NCI-H1417 treated with DMSO at 0.1 percent for 48 hours (cell line): ENCODE data around the gene EHD3.
"Not testable (repeated sequence)": the region's sequence is repeated elsewhere in the genome, so short reads cannot be mapped to it uniquely, and the experiment has no call there.

Source experiments
- DNase-seq: peaks from one replicate; lab custom pipeline; 2025; lab: John Stamatoyannopoulos, UW

The EHD3 gene

GRCh38 chr2:31256611-31257382 lies 22.8 kb downstream of the EHD3 start:
- DNase-seq: no peak

- no peak for DNase-seq
Measured at GRCh38 chr2:31258351-31258750, 24.4 kb downstream of the EHD3 start.

GRCh38 chr2:31259075-31259474 lies 25.1 kb downstream of the EHD3 start:
- DNase-seq: no peak

GRCh38 chr2:31260870-31261269 lies 26.9 kb downstream of the EHD3 start:
- no peak for DNase-seq

- no peak for DNase-seq
Measured at GRCh38 chr2:31263636-31264190, 29.8 kb downstream of the EHD3 start.

GRCh38 chr2:31265234-31265633 lies 31.3 kb downstream of the EHD3 start:
- DNase-seq: no peak

- DNase-seq: no peak
Measured at GRCh38 chr2:31266804-31267203, 32.9 kb downstream of the EHD3 start.

GRCh38 chr2:31267437-31268120 lies 33.6 kb downstream of the EHD3 start:
- no peak for DNase-seq

- no peak for DNase-seq
Measured at GRCh38 chr2:31268344-31268743, 34.4 kb downstream of the EHD3 start.

GRCh38 chr2:31269087-31269486 lies 35.1 kb downstream of the EHD3 start:
- DNase-seq: no peak

- no peak for DNase-seq
Measured at GRCh38 chr2:31270131-31270530, 36.2 kb downstream of the EHD3 start.

GRCh38 chr2:31270822-31271231 lies 36.9 kb downstream of the EHD3 start:
- no peak for DNase-seq

- no peak for DNase-seq
Measured at GRCh38 chr2:31271851-31272267, 37.9 kb downstream of the EHD3 start.

- DNase-seq: no peak
Measured at GRCh38 chr2:31274401-31275075, 40.6 kb downstream of the EHD3 start.

GRCh38 chr2:31275976-31276375 lies 42.0 kb downstream of the EHD3 start:
- DNase-seq: no peak

- no peak for DNase-seq
Measured at GRCh38 chr2:31277621-31278020, 43.7 kb downstream of the EHD3 start.

- no peak for DNase-seq
Measured at GRCh38 chr2:31282634-31283033, 48.7 kb downstream of the EHD3 start.

- not testable (repeated sequence) for DNase-seq
Measured at GRCh38 chr2:31283193-31283919, 49.4 kb downstream of the EHD3 start.

GRCh38 chr2:31284107-31284506 lies 50.2 kb downstream of the EHD3 start:
- no peak for DNase-seq

- DNase-seq: no peak
Measured at GRCh38 chr2:31286230-31286629, 52.3 kb downstream of the EHD3 start.

GRCh38 chr2:31286961-31287550 lies 53.1 kb downstream of the EHD3 start:
- DNase-seq: no peak

GRCh38 chr2:31287654-31288053 lies 53.7 kb downstream of the EHD3 start:
- no peak for DNase-seq
